HepG2 (cell line): ENCODE measurements around the gene SPAG5.

ENCODE experiments used
- FUBP1 ChIP-seq: sonication (generic); formaldehyde crosslinking; IDR thresholded peaks from 2 replicates; pipeline ENCODE4 v1.5.1; 2020; ENCODE audit warnings: missing genetic modification reagents, mild to moderate bottlenecking, borderline replicate concordance
- POLR2AphosphoS2 ChIP-seq: IDR thresholded peaks from 2 replicates; pipeline ENCODE4 v1.6.1; 2011; ENCODE audit warnings: low read depth, low read length, improper control_type of control experiment
- SRSF9 ChIP-seq: fragments of 200-400 bp; formaldehyde crosslinking; IDR thresholded peaks from 2 replicates; pipeline ENCODE4 v1.6.1; 2018; ENCODE audit warnings: borderline replicate concordance, mild to moderate bottlenecking, low read depth, low read length; ENCODE audit not compliant: insufficient read depth, poor library complexity, severe bottlenecking

GRCh38 chr17:28540231-28540630 is 58.6 kb downstream of the SPAG5 start:
- TF ChIP-seq FUBP1 (CRISPR knock-in tag): no peak
- no peak for TF ChIP-seq POLR2AphosphoS2
- TF ChIP-seq SRSF9: no peak
